ENCODE measurements around the gene ZNHIT2. TPM values are rescaled to one million over a fixed set of nuclear protein-coding genes. Genes with fewer than 3 reads are reported as not detected.

Gene ZNHIT2
- total RNA-seq, 1 donor from 2014 or later, result 9.5 TPM

DNA sequence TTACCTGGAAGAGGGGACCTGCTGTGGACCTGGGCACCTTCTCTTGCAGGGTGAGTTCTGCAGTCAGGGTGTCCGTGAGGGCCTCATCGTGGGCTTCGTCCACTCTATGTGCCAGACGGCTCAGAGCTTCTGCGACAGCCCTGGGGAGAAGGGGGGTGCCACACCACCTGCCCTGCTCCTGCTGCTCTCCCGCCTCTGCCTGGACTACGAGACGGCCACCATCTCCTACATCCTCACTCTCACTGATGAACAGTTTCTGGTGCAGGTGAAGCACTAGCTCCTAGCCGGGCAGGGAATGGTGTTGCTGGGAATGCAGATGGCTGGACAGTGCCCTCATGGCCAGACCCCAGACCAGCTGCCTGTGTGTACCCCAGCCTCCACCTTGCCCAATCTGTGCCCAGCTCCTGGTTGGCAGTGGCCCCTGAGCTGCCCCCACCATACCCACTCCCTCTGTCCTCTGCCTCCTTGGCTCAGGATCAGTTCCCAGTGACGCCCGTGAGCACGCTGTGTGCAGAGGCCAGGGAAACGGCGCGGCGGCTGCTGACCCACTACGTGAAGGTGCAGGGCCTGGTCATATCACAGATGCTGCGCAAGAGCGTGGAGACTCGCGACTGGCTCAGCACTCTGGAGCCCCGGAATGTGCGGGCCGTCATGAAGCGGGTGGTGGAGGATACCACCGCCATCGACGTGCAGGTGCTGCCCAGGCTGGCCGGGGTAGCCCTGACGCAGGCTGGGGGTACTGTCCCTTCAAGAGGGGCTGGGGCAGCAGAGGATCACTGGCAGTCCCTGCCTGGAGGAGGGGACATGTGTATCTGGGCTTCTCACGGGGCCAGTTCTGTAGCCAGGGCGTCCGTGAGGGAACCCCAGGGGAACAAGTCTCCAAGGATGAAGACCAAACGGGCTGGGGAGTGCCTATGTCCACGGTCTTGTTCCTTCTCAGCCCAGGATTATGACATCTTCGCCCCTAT lies 8.0 kb downstream of the ZNHIT2 start:
- DNase-seq, result no peak
- Histone ChIP-seq H3K27me3 (ENCODE audit: low read depth) (no peaks in the 10 kb centered on the region), H3K27ac (no peak overlapping the region), H3K4me3 (no peak overlapping the region), H3K4me1 (peaks cover 40% of the 10 kb centered on the region), H3K9me3 (no peaks in the 10 kb centered on the region), H3K36me3 (peaks cover 42% of the 10 kb centered on the region)
- no peak for ATAC-seq
- intact Hi-C loops (cut with DNase I), result no loop called here
- TF ChIP-seq, protein P1, sequence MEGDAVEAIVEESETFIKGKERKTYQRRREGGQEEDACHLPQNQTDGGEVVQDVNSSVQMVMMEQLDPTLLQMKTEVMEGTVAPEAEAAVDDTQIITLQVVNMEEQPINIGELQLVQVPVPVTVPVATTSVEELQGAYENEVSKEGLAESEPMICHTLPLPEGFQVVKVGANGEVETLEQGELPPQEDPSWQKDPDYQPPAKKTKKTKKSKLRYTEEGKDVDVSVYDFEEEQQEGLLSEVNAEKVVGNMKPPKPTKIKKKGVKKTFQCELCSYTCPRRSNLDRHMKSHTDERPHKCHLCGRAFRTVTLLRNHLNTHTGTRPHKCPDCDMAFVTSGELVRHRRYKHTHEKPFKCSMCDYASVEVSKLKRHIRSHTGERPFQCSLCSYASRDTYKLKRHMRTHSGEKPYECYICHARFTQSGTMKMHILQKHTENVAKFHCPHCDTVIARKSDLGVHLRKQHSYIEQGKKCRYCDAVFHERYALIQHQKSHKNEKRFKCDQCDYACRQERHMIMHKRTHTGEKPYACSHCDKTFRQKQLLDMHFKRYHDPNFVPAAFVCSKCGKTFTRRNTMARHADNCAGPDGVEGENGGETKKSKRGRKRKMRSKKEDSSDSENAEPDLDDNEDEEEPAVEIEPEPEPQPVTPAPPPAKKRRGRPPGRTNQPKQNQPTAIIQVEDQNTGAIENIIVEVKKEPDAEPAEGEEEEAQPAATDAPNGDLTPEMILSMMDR (IDR thresholded peaks at IDR 0.05), result no peak

DNA sequence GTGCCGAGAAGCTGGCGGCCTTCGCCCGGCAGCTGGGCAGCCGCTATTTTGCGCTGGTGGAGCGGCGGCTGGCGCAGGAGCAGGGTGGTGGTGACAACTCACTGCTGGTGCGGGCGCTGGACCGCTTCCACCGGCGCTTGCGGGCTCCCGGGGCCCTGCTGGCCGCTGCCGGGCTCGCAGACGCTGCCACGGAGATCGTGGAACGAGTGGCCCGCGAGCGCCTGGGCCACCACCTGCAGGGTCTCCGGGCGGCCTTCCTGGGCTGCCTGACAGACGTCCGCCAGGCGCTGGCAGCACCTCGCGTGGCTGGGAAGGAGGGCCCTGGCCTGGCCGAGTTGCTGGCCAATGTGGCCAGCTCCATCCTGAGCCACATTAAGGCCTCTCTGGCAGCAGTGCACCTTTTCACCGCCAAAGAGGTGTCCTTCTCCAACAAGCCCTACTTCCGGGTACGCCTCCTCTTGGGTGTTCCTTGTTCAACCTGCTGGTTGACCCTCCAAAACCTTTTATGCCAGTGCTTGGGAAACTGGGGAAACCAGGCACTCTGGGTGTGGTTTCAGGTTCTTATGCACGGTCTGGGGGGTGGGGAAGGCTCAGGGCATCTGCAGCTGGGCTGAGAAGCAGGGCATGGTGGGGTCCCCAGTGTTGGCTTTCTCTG lies 8.9 kb downstream of the ZNHIT2 start:
- no peak for ATAC-seq
- peaks cover 46% of the 10 kb centered on the region for H3K4me1 ChIP-seq
- DNase-seq, result no peak

DNA sequence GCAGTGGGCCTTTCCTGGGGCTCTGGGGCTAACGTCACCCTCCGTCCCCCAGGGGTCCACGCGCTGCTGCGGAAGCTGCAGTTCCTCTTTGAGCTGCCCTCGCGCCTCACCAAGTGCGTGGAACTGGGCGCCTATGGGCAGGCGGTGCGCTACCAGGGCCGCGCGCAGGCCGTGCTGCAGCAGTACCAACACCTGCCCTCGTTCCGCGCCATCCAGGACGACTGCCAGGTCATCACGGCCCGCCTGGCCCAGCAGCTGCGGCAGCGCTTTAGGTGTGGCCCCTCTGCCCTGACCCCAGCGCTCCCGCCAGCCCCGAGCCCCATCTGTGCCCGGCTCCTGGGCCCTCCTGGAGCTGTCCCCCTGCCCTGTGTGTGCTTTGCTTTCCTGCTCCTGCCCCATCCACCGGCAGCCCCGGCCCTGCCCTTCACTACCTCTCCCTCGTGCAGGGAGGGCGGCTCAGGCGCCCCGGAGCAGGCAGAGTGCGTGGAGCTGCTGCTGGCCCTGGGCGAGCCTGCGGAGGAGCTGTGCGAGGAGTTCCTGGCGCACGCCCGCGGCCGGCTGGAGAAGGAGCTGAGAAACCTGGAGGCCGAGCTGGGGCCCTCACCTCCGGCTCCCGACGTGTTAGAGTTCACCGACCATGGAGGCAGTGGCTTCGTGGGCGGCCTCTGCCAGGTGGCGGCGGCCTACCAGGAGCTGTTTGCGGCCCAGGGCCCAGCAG lies 9.6 kb downstream of the ZNHIT2 start:
- intact Hi-C loops (cut with DNase I), result no loop called here
- no peak overlapping the region for H3K27ac ChIP-seq
- no peak overlapping the region for H3K4me3 ChIP-seq
- peaks cover 39% of the 10 kb centered on the region for H3K4me1 ChIP-seq
- peaks cover 42% of the 10 kb centered on the region for H3K36me3 ChIP-seq
- TF ChIP-seq, protein P1 (IDR thresholded peaks at IDR 0.05), result no peak
- no peaks in the 10 kb centered on the region for H3K27me3 ChIP-seq (ENCODE audit: low read depth)
- no peak for DNase-seq
- no peaks in the 10 kb centered on the region for H3K9me3 ChIP-seq
- no peak for ATAC-seq

More for the DNA sequence above, 8.9 kb downstream of the ZNHIT2 start:
- intact Hi-C loops (cut with DNase I), result no loop called here
- Histone ChIP-seq H3K9me3 (no peaks in the 10 kb centered on the region), H3K27me3 (ENCODE audit: low read depth) (no peaks in the 10 kb centered on the region), H3K4me3 (no peak overlapping the region), H3K27ac (no peak overlapping the region), H3K36me3 (peaks cover 42% of the 10 kb centered on the region)
- TF ChIP-seq, protein P1 (IDR thresholded peaks at IDR 0.05), result no peak

DNA sequence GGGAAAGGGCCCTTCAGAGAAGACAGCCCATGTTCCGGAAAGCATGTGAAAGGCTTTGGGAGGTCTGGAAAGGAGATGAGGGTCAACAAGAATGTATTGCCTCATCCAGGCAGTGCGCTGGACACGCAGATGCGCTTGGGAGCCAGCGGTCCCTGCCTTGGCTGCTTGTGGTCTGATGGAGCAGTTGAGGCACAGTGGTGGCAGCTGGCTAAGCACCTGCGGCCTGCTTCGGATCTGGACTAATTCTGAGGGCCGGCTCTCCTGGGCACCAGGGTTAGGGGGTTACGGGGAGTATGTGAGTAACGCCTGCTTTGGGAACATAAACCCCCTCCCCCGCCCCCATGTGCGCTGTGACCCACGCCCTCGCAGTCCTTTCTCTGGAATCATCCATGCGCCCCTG lies 10.4 kb downstream of the ZNHIT2 start:
- Histone ChIP-seq H3K9me3 (no peaks in the 10 kb centered on the region), H3K27ac (no peak overlapping the region), H3K4me3 (no peak overlapping the region), H3K36me3 (peaks cover 48% of the 10 kb centered on the region), H3K4me1 (peaks cover 35% of the 10 kb centered on the region), H3K27me3 (ENCODE audit: low read depth) (no peaks in the 10 kb centered on the region)
- intact Hi-C loops (cut with DNase I), result no loop called here
- ATAC-seq, result no peak
- TF ChIP-seq, protein P1 (IDR thresholded peaks at IDR 0.05), result no peak
- no peak for DNase-seq

DNA sequence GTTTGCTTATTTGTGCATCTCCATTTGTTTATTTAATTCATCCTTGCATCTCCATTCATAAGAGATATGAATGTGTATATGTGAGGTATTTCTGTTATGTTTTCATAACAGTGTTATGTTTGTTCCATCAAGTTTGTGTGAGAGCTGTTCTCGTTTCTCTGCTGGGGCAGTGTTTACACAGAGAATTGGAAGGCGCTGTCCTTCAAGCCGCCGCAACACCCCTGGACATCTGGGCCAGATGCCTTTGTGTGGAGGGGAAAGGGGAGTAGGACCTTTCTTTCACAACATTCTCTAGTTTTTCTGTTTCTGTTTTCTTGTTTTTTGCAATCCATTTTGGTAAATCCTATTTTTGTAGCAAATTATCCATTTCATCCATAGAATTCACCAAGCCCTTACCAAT lies 12.9 kb downstream of the ZNHIT2 start:
- DNase-seq, result no peak
- intact Hi-C loops (cut with DNase I), result no loop called here
- H3K36me3 ChIP-seq, result peaks cover 43% of the 10 kb centered on the region
- H3K4me3 ChIP-seq, result no peak overlapping the region
- H3K9me3 ChIP-seq, result no peaks in the 10 kb centered on the region
- H3K4me1 ChIP-seq, result peaks cover 18% of the 10 kb centered on the region
- TF ChIP-seq, protein P1 (IDR thresholded peaks at IDR 0.05), result no peak
- peak overlapping the region; percentile 60 for H3K27ac ChIP-seq
- ATAC-seq, result no peak
- no peaks in the 10 kb centered on the region for H3K27me3 ChIP-seq (ENCODE audit: low read depth)

Measured in lower lobe of right lung (tissue), 2 donors.